GM23248 (cell line): ENCODE measurements around the gene POLD3. TPM values are rescaled to one million over a fixed set of nuclear protein-coding genes. Genes with fewer than 3 reads are reported as not detected.

Experiments used
- DNase-seq: peaks from one replicate; pipeline ENCODE4 v3.0.0-alpha.2; 2015
- H2AFZ ChIP-seq: fragments of 200-600 bp; sonication (generic); 2 replicates; pipeline ENCODE4 v1.6.1; 2016; ENCODE audit warnings: antibody characterized with exemption
- H3F3A ChIP-seq: fragments of 200-600 bp; sonication (generic); 2 replicates; pipeline ENCODE4 v1.6.1; 2016; ENCODE audit warnings: mild to moderate bottlenecking, antibody characterized with exemption, mixed run types; ENCODE audit not compliant: insufficient read depth
- H3K27ac ChIP-seq: fragments of 200-600 bp; sonication (generic); 2 replicates; pipeline ENCODE4 v1.5.1; 2016; ENCODE audit warnings: mild to moderate bottlenecking
- H3K27me3 ChIP-seq: fragments of 200-600 bp; sonication (generic); replicated peaks from 2 replicates; pipeline ENCODE4 v1.6.1; 2016; ENCODE audit warnings: mild to moderate bottlenecking; ENCODE audit not compliant: insufficient read depth
- H3K36me3 ChIP-seq: fragments of 200-600 bp; sonication (generic); 2 replicates; pipeline ENCODE4 v1.6.1; 2016; ENCODE audit warnings: low read depth, mild to moderate bottlenecking
- H3K4me1 ChIP-seq: fragments of 200-600 bp; sonication (generic); 2 replicates; pipeline ENCODE4 v1.6.1; 2016; ENCODE audit warnings: mild to moderate bottlenecking; ENCODE audit not compliant: insufficient read depth
- H3K4me2 ChIP-seq: fragments of 200-600 bp; sonication (generic); one replicate; pipeline ENCODE4 v1.6.1; 2016; ENCODE audit warnings: mild to moderate bottlenecking; ENCODE audit not compliant: unreplicated experiment
- H3K4me3 ChIP-seq: fragments of 200-600 bp; sonication (generic); 2 replicates; pipeline ENCODE4 v1.5.1; 2016; ENCODE audit warnings: mild to moderate bottlenecking
- H3K79me2 ChIP-seq: fragments of 200-600 bp; sonication (generic); 2 replicates; pipeline ENCODE4 v1.6.1; 2016; ENCODE audit warnings: mild to moderate bottlenecking; ENCODE audit not compliant: insufficient read depth
- H3K9ac ChIP-seq: fragments of 200-600 bp; sonication (generic); 2 replicates; pipeline ENCODE4 v1.6.1; 2016; ENCODE audit warnings: mild to moderate bottlenecking
- H3K9me2 ChIP-seq: fragments of 200-600 bp; sonication (generic); 2 replicates; pipeline ENCODE4 v1.6.1; 2016; ENCODE audit warnings: mixed run types, mild to moderate bottlenecking, moderate library complexity; ENCODE audit not compliant: insufficient read depth
- H3K9me3 ChIP-seq: fragments of 200-600 bp; sonication (generic); one replicate; pipeline ENCODE4 v1.6.1; 2017; ENCODE audit warnings: low read depth
- H4K20me1 ChIP-seq: fragments of 200-600 bp; sonication (generic); 2 replicates; pipeline ENCODE4 v1.6.0; 2016; ENCODE audit not compliant: insufficient read depth
- EZH2 ChIP-seq: fragments of 200-600 bp; sonication (generic); IDR thresholded peaks from 2 replicates; pipeline ENCODE4 v1.6.1; 2018; ENCODE audit warnings: antibody characterized with exemption, mild to moderate bottlenecking; ENCODE audit not compliant: insufficient read depth, poor library complexity, severe bottlenecking
- EZH2phosphoT487 ChIP-seq: fragments of 200-600 bp; sonication (generic); IDR thresholded peaks from 2 replicates; pipeline ENCODE4 v1.6.1; 2018; ENCODE audit warnings: antibody characterized with exemption, moderate library complexity, mild to moderate bottlenecking, low read depth; ENCODE audit not compliant: insufficient read depth
- WGBS, 2 experiments: methylation state at CpG; one replicate each; pipeline ENCODE4 v1.1.6; 2015 to 2017; ENCODE audit warnings: low lambda C conversion rate in 2 of 2, low coverage in 1 of 2; ENCODE audit errors: missing lambda C conversion rate in 2 of 2; 5-methylcytosine and 5-hydroxymethylcytosine counted together
- in situ Hi-C: fragments of 300-500 bp; cut with MboI; formaldehyde crosslinking; loops from 2 replicates; pipeline ENCODE4 v1.15.0; 2020
- polyA plus RNA-seq: library from polyadenylated mRNA; unstranded; fragments of >200 nt; fragmentation: Nextera tagmentation; extraction: Ambion mirVana; gene quantifications from 2 replicates; pipeline ENCODE4 v1.2.1, GENCODE V29; 2016
- total RNA-seq: library from RNA; depleted of rRNA; stranded (reverse); fragments of >200 nt; shearing (Covaris generic); gene quantifications from 2 replicates; pipeline ENCODE4 v1.2.3, GENCODE V29; 2014

POLD3 gene
- total and polyA plus RNA-seq, 2 experiments from 2014 or later: 8.4 to 16.5 TPM

- H3K4me2 ChIP-seq: no peak overlapping the region
- in situ Hi-C loops: no loop called here
- H3K9me2 ChIP-seq: no peaks in the 10 kb centered on the region
- no peaks in the 10 kb centered on the region for H3K27me3 ChIP-seq
- no peaks in the 10 kb centered on the region for H4K20me1 ChIP-seq
- peaks cover 18% of the 10 kb centered on the region for H3F3A ChIP-seq
- no peaks in the 10 kb centered on the region for H3K9me3 ChIP-seq
- 91 to 94% methylated on average over 17 of the region's 17 CpGs for WGBS, 2 experiments
- no peaks in the 10 kb centered on the region for H3K36me3 ChIP-seq
- H3K27ac ChIP-seq: no peak overlapping the region
- peaks cover 26% of the 10 kb centered on the region for H3K4me1 ChIP-seq
- H3K79me2 ChIP-seq: no peaks in the 10 kb centered on the region
- no peak for DNase-seq
- no peak overlapping the region for H3K4me3 ChIP-seq
- H2AFZ ChIP-seq: no peak overlapping the region
- TF ChIP-seq EZH2phosphoT487 (no peak), EZH2 (no peak)
- H3K9ac ChIP-seq: no peak overlapping the region
These were observed 77.1 kb downstream of the POLD3 start for GRCh38 chr11:74669211-74670160.

DNA sequence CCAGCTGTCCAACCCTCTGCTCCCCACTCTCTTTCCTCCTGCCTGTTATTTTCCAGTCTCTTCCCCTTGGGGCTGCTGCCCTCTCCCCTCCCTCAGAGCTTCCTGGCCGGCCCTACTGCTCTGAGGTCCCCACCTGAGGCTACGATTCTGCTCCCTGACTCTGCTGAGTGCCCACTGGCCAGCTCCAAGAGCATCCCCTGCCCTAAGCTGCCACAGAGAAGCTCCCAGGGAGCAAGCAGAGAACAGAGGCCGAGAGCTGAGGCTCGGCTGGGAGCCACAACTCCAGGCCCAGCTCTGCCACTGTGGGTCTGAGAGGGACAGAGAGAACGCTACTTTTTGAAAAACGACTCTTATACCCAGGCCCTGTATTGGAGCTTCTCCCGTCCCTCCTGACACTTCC, 77.8 kb downstream of the POLD3 start:
- no peak overlapping the region for H2AFZ ChIP-seq
- TF ChIP-seq EZH2phosphoT487 (no peak), EZH2 (no peak)
- H3K36me3 ChIP-seq: no peaks in the 10 kb centered on the region
- H3K9me3 ChIP-seq: no peaks in the 10 kb centered on the region
- H3K4me3 ChIP-seq: no peak overlapping the region
- peaks cover 26% of the 10 kb centered on the region for H3K4me1 ChIP-seq
- no peak for DNase-seq
- in situ Hi-C loops: no loop called here
- H3K79me2 ChIP-seq: no peaks in the 10 kb centered on the region
- H3K27me3 ChIP-seq: no peaks in the 10 kb centered on the region
- no peak overlapping the region for H3K27ac ChIP-seq
- H3K4me2 ChIP-seq: no peak overlapping the region
- H3K9ac ChIP-seq: no peak overlapping the region
- WGBS, 2 experiments: 94 to 96% methylated on average over 7 of the region's 7 CpGs
- no peaks in the 10 kb centered on the region for H4K20me1 ChIP-seq
- H3F3A ChIP-seq: peaks cover 22% of the 10 kb centered on the region
- no peaks in the 10 kb centered on the region for H3K9me2 ChIP-seq

DNA sequence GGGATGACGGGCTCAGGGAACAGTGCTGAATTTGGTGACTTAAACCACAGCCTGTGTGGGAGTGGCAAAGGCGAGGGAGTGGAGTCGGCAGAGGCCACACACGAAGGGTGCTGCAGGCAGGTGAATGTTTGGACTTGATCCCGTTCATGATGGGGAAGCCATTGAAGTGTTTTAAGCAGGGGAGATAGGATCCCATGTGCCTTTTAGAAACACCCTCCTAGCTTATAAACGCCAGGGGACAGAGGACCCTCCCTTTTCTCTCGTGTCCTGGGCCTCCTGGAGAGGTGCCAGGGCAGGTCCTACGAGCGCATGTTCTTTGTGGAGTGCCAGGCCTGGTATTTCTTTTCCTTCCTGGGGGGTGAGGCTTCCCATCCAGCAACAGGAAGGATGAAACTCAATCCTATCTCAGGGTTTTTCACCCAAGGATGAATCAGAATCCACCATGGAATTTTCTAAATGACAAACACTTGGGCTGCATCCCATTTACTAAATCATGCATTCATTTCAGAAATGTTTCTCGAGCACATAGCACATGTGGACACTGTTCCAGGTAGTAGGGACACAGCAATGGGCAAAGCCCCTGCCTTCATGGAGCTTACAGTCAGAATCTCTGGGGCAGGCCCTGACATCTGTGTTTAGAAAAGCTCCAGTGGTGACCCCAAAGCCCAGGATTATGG, 79.3 kb downstream of the POLD3 start:
- peak; percentile 72 for DNase-seq
- peaks cover 22% of the 10 kb centered on the region for H3F3A ChIP-seq
- H3K4me1 ChIP-seq: peaks cover 26% of the 10 kb centered on the region
- no peaks in the 10 kb centered on the region for H3K9me2 ChIP-seq
- peak overlapping the region; percentile 98 for H3K27ac ChIP-seq
- no peaks in the 10 kb centered on the region for H4K20me1 ChIP-seq
- no peak overlapping the region for H3K4me3 ChIP-seq
- H3K79me2 ChIP-seq: no peaks in the 10 kb centered on the region
- peak overlapping the region; percentile 81 for H3K9ac ChIP-seq
- TF ChIP-seq EZH2phosphoT487 (no peak), EZH2 (no peak)
- peak overlapping the region; percentile 24 for H3K4me2 ChIP-seq
- in situ Hi-C loops: no loop called here
- no peaks in the 10 kb centered on the region for H3K9me3 ChIP-seq
- no peaks in the 10 kb centered on the region for H3K36me3 ChIP-seq
- 78 to 79% methylated on average over 10 of the region's 10 CpGs for WGBS, 2 experiments
- H2AFZ ChIP-seq: 0 out of 2 replicates have a peak overlapping the region, but pooled peaks have one; percentile 36
- H3K27me3 ChIP-seq: no peaks in the 10 kb centered on the region

GRCh38 chr11:74672332-74672955, 80.1 kb downstream of the POLD3 start:
- peak overlapping the region; percentile 24 for H3K4me2 ChIP-seq
- H3K9ac ChIP-seq: peak overlapping the region; percentile 81
- DNase-seq: peak; percentile 60
- H3K79me2 ChIP-seq: no peaks in the 10 kb centered on the region
- peak overlapping the region; percentile 36; the same call in 1 of the 2 replicates for H2AFZ ChIP-seq
- in situ Hi-C loops: no loop called here
- no peaks in the 10 kb centered on the region for H4K20me1 ChIP-seq
- H3K9me2 ChIP-seq: no peaks in the 10 kb centered on the region
- no peak for TF ChIP-seq EZH2
- no peak for TF ChIP-seq EZH2phosphoT487
- H3K36me3 ChIP-seq: no peaks in the 10 kb centered on the region
- WGBS, 2 experiments: 68 to 85% methylated on average over 4 of the region's 4 CpGs
- H3K4me3 ChIP-seq: no peak overlapping the region
- H3K4me1 ChIP-seq: peaks cover 26% of the 10 kb centered on the region
- no peaks in the 10 kb centered on the region for H3K9me3 ChIP-seq
- no peaks in the 10 kb centered on the region for H3K27me3 ChIP-seq
- peak overlapping the region; percentile 98 for H3K27ac ChIP-seq
- H3F3A ChIP-seq: peaks cover 22% of the 10 kb centered on the region
